HEK293 (cell line): ENCODE data around the gene HYPK.

Experiments
- CTCF ChIA-PET: fragments of 350-600 bp; formaldehyde crosslinking; extraction: SDS; loops from one replicate; lab custom pipeline; 2021; ENCODE audit warnings: antibody characterized with exemption; lab: Yijun Ruan, JAX
- POLR2A ChIA-PET: fragments of 300-600 bp; formaldehyde crosslinking; extraction: SDS; loops from one replicate; lab custom pipeline; 2020; ENCODE audit warnings: antibody characterized with exemption, inconsistent platforms; lab: Yijun Ruan, JAX
- H3K27ac ChIP-seq: fragments of 200-500 bp; sonication (Bioruptor generic); 2 replicates; pipeline ENCODE4 v1.5.1; 2014; ENCODE audit warnings: low read depth, low read length, control low read depth, inconsistent platforms; ENCODE audit errors: extremely low read depth
- H3K36me3 ChIP-seq, 2 experiments: fragments of 200-500 bp in 1 of 2; sonication (Bioruptor generic) in 1 of 2; 1 replicate in 1 of 2; 2 replicates in 1 of 2; pipeline ENCODE4 v1.5.1; 2014 to 2017; ENCODE audit warnings: inconsistent platforms in 2 of 2, low read length in 2 of 2; ENCODE audit not compliant: control insufficient read depth in 2 of 2, insufficient read depth in 1 of 2
- H3K4me1 ChIP-seq: fragments of 200-500 bp; sonication (Bioruptor generic); 2 replicates; pipeline ENCODE4 v1.5.1; 2014; ENCODE audit warnings: mild to moderate bottlenecking, low read length, inconsistent platforms; ENCODE audit not compliant: control insufficient read depth, insufficient read depth
- H3K4me3 ChIP-seq: 2 replicates; pipeline ENCODE4 v1.5.1; 2011; ENCODE audit warnings: low read depth, mild to moderate bottlenecking, control low read depth, low read length, moderate library complexity
- H3K9me3 ChIP-seq: fragments of 200-500 bp; sonication (Bioruptor generic); 2 replicates; pipeline ENCODE4 v1.5.1; 2014; ENCODE audit warnings: low read depth, low read length, inconsistent platforms; ENCODE audit not compliant: control insufficient read depth, insufficient read depth
- BCL11B ChIP-seq: fragments of 450-650 bp; formaldehyde crosslinking; IDR thresholded peaks from 2 replicates; pipeline ENCODE4 v1.5.1; 2016; ENCODE audit warnings: low read depth, missing biosample characterization, missing genetic modification characterization
- INSM2 ChIP-seq: fragments of 450-650 bp; formaldehyde crosslinking; IDR thresholded peaks from 2 replicates; pipeline ENCODE4 v1.5.1; 2016; ENCODE audit warnings: missing biosample characterization, missing genetic modification characterization
- KLF10 ChIP-seq: fragments of 450-650 bp; IDR thresholded peaks from 2 replicates; pipeline ENCODE4 v1.5.1; 2018; ENCODE audit warnings: missing biosample characterization, mild to moderate bottlenecking, missing genetic modification characterization
- KLF8 ChIP-seq: fragments of 450-650 bp; formaldehyde crosslinking; IDR thresholded peaks from 2 replicates; pipeline ENCODE4 v1.5.1; 2016; ENCODE audit warnings: missing biosample characterization, missing genetic modification characterization
- KLF9 ChIP-seq: fragments of 450-650 bp; formaldehyde crosslinking; IDR thresholded peaks from 2 replicates; pipeline ENCODE4 v1.5.1; 2016; ENCODE audit warnings: missing biosample characterization, missing genetic modification characterization, low read depth
- SETDB1 ChIP-seq: IDR thresholded peaks from one replicate; pipeline ENCODE4 v1.6.1; 2017; ENCODE audit warnings: mild to moderate bottlenecking, low read length, moderate library complexity, mixed read lengths; ENCODE audit not compliant: insufficient read length
- SP2 ChIP-seq: fragments of 450-650 bp; formaldehyde crosslinking; IDR thresholded peaks from 2 replicates; pipeline ENCODE4 v1.5.1; 2016; ENCODE audit warnings: missing biosample characterization, missing genetic modification characterization
- ZBTB11 ChIP-seq: fragments of 450-650 bp; formaldehyde crosslinking; conservative IDR thresholded peaks from 2 replicates; pipeline ENCODE4 v1.5.1; 2016; ENCODE audit warnings: low read depth, missing biosample characterization, missing genetic modification characterization
- ZBTB20 ChIP-seq: fragments of 450-650 bp; formaldehyde crosslinking; IDR thresholded peaks from 2 replicates; pipeline ENCODE4 v1.5.1; 2016; ENCODE audit warnings: missing biosample characterization, missing genetic modification characterization
- ZNF121 ChIP-seq: fragments of 450-650 bp; formaldehyde crosslinking; IDR thresholded peaks from 2 replicates; pipeline ENCODE4 v1.5.1; 2016; ENCODE audit warnings: missing biosample characterization, missing genetic modification characterization
- ZNF174 ChIP-seq: fragments of 450-650 bp; formaldehyde crosslinking; IDR thresholded peaks from 2 replicates; pipeline ENCODE4 v1.5.0; 2017; ENCODE audit warnings: missing biosample characterization, mild to moderate bottlenecking, missing genetic modification characterization
- ZNF324 ChIP-seq: fragments of 450-650 bp; formaldehyde crosslinking; IDR thresholded peaks from 2 replicates; pipeline ENCODE4 v1.5.1; 2016; ENCODE audit warnings: missing biosample characterization, missing genetic modification characterization
- ZNF341 ChIP-seq: fragments of 450-650 bp; formaldehyde crosslinking; IDR thresholded peaks from 2 replicates; pipeline ENCODE4; 2016; ENCODE audit warnings: low read depth, missing biosample characterization, missing genetic modification characterization
- ZNF350 ChIP-seq: fragments of 450-650 bp; formaldehyde crosslinking; IDR thresholded peaks from 2 replicates; pipeline ENCODE4 v1.5.0; 2017; ENCODE audit warnings: missing biosample characterization, mild to moderate bottlenecking, missing genetic modification characterization
- ZNF37A ChIP-seq: fragments of 450-650 bp; IDR thresholded peaks from 2 replicates; pipeline ENCODE4 v1.5.1; 2018; ENCODE audit warnings: missing biosample characterization, missing genetic modification characterization
- ZNF501 ChIP-seq: fragments of 450-650 bp; formaldehyde crosslinking; IDR thresholded peaks from 2 replicates; pipeline ENCODE4 v1.5.1; 2016; ENCODE audit warnings: missing biosample characterization, missing genetic modification characterization
- ZNF518A ChIP-seq: fragments of 450-650 bp; formaldehyde crosslinking; conservative IDR thresholded peaks from 2 replicates; pipeline ENCODE4 v1.5.1; 2016; ENCODE audit warnings: low read depth, missing biosample characterization, missing genetic modification characterization
- ZNF555 ChIP-seq: fragments of 450-650 bp; formaldehyde crosslinking; conservative IDR thresholded peaks from 2 replicates; pipeline ENCODE4 v1.5.1; 2017; ENCODE audit warnings: missing biosample characterization, mild to moderate bottlenecking, missing genetic modification characterization, inconsistent platforms
- ZNF629 ChIP-seq: fragments of 450-650 bp; formaldehyde crosslinking; IDR thresholded peaks from 2 replicates; pipeline ENCODE4 v1.5.1; 2017; ENCODE audit warnings: missing biosample characterization, missing genetic modification characterization
- ZNF670 ChIP-seq: fragments of 450-650 bp; formaldehyde crosslinking; IDR thresholded peaks from 2 replicates; pipeline ENCODE4 v1.5.1; 2016; ENCODE audit warnings: missing biosample characterization, missing genetic modification characterization, low read depth
- ZNF692 ChIP-seq: fragments of 450-650 bp; formaldehyde crosslinking; IDR thresholded peaks from 2 replicates; pipeline ENCODE4 v1.5.1; 2016; ENCODE audit warnings: missing biosample characterization, missing genetic modification characterization
- ZNF792 ChIP-seq: fragments of 450-650 bp; formaldehyde crosslinking; IDR thresholded peaks from 2 replicates; pipeline ENCODE4 v1.5.1; 2016; ENCODE audit warnings: missing biosample characterization, missing genetic modification characterization
- ZSCAN18 ChIP-seq: fragments of 450-650 bp; formaldehyde crosslinking; IDR thresholded peaks from 2 replicates; pipeline ENCODE4 v1.5.1; 2016; ENCODE audit warnings: missing biosample characterization, missing genetic modification characterization

Gene HYPK

GRCh38 chr15:43776101-43776717 is 24.2 kb upstream of the HYPK start:
- Histone ChIP-seq H3K36me3 (peaks cover 22 to 31% of the 10 kb centered on the region in 2 experiments), H3K4me1 (peaks cover 5% of the 10 kb centered on the region; the same call in 1 of the 2 replicates), H3K9me3 (no peaks in the 10 kb centered on the region), H3K4me3 (peak overlapping the region; percentile 45), H3K27ac (peak overlapping the region; percentile 47; the same call in 1 of the 2 replicates)
- POLR2A ChIA-PET: interaction anchor here (1.0 to 2.0 kb wide), 4 partner anchors 11 to 419 kb away, joined by 3 to 8 read pairs (median 4); partner anchors contain the start of genes FRMD5, HYPK, MFAP1 and SERINC4
- CTCF ChIA-PET: interaction anchor here (0.7 to 1.9 kb wide), 6 partner anchors 17 to 406 kb away, joined by 3 to 6 read pairs (median 4); partner anchors contain the start of genes TUBGCP4 and ZSCAN29
- no peak for TF ChIP-seq ZNF174 (tag by site-specific recombination)
- no peak for TF ChIP-seq ZNF121 (tag by site-specific recombination)
- peak; percentile 90 for TF ChIP-seq ZNF692 (tag by site-specific recombination)
- TF ChIP-seq ZNF324: no peak
- no peak for TF ChIP-seq ZNF670 (tag by site-specific recombination)
- no peak; the same call in 1 of the 2 replicates for TF ChIP-seq KLF10 (tag by site-specific recombination)
- no peak for TF ChIP-seq ZNF350
- TF ChIP-seq ZNF555 (tag by site-specific recombination): no peak
- TF ChIP-seq ZNF501 (tag by site-specific recombination): 0 out of 2 replicates have a peak, but pooled peaks have one; percentile 21
- no peak for TF ChIP-seq BCL11B (tag by site-specific recombination)
- 0 out of 2 replicates have a peak, but pooled peaks have one; percentile 9 for TF ChIP-seq ZNF629 (tag by site-specific recombination)
- TF ChIP-seq KLF9: no peak
- TF ChIP-seq ZNF518A (tag by site-specific recombination): no peak
- peak; percentile 14 for TF ChIP-seq ZBTB11
- TF ChIP-seq ZNF792: no peak
- peak; percentile 64 for TF ChIP-seq ZNF341 (tag by site-specific recombination)
- no peak for TF ChIP-seq SETDB1
- no peak for TF ChIP-seq INSM2 (tag by site-specific recombination)
- peak; percentile 49; the same call in 1 of the 2 replicates for TF ChIP-seq ZBTB20 (tag by site-specific recombination)
- no peak for TF ChIP-seq ZSCAN18
- TF ChIP-seq SP2 (tag by site-specific recombination): peak; percentile 30
- TF ChIP-seq ZNF37A: no peak
- 0 out of 2 replicates have a peak, but pooled peaks have one; percentile 14 for TF ChIP-seq KLF8 (tag by site-specific recombination)
